SK-N-SH treated with all-trans-retinoic acid at 6 μM for 48 hours (cell line): ENCODE data around the gene FRS2.

Source experiments
- ARNTL ChIP-seq: fragments of 450-650 bp; formaldehyde crosslinking; IDR thresholded peaks from 2 replicates; pipeline ENCODE4 v1.5.0; 2020; ENCODE audit warnings: low read depth, mild to moderate bottlenecking, moderate library complexity, borderline replicate concordance
- CSDC2 ChIP-seq: fragments of 250-450 bp; sonication (Bioruptor Pico); IDR thresholded peaks from 2 replicates; pipeline ENCODE4 v1.5.0; 2020; ENCODE audit warnings: mild to moderate bottlenecking, moderate library complexity
- ISL1 ChIP-seq: fragments of 250-450 bp; sonication (Bioruptor Pico); IDR thresholded peaks from 2 replicates; pipeline ENCODE4 v2.1.2; 2022; ENCODE audit warnings: mild to moderate bottlenecking, moderate library complexity
- PATZ1 ChIP-seq: fragments of 250-450 bp; sonication (Bioruptor Pico); IDR thresholded peaks from 2 replicates; pipeline ENCODE4 v1.8.0; 2020; ENCODE audit warnings: mild to moderate bottlenecking, moderate library complexity, borderline replicate concordance
- POU6F1 ChIP-seq: fragments of 250-450 bp; sonication (Bioruptor Pico); IDR thresholded peaks from 2 replicates; pipeline ENCODE4 v1.8.0; 2021; ENCODE audit warnings: low read depth, mild to moderate bottlenecking, moderate library complexity, borderline replicate concordance
- RARB ChIP-seq: fragments of 250-450 bp; sonication (Bioruptor Pico); IDR thresholded peaks from 2 replicates; pipeline ENCODE4 v1.8.0; 2021; ENCODE audit warnings: mild to moderate bottlenecking, moderate library complexity
- SNAI2 ChIP-seq: fragments of 250-450 bp; sonication (Bioruptor Pico); IDR thresholded peaks from 2 replicates; pipeline ENCODE4 v1.5.0; 2020; ENCODE audit warnings: mild to moderate bottlenecking, moderate library complexity
- TOX ChIP-seq: fragments of 250-450 bp; sonication (Bioruptor Pico); IDR thresholded peaks from 2 replicates; pipeline ENCODE4 v1.8.0; 2021; ENCODE audit warnings: mild to moderate bottlenecking, moderate library complexity, borderline replicate concordance
- ZC3H10 ChIP-seq: fragments of 250-450 bp; sonication (Bioruptor Pico); IDR thresholded peaks from 2 replicates; pipeline ENCODE4 v1.5.1; 2021; ENCODE audit warnings: mild to moderate bottlenecking, moderate library complexity
- ZFP3 ChIP-seq: fragments of 250-450 bp; sonication (Bioruptor Pico); IDR thresholded peaks from 2 replicates; pipeline ENCODE4 v1.5.0; 2020; ENCODE audit warnings: mild to moderate bottlenecking, moderate library complexity
- ZNF8 ChIP-seq: fragments of 450-650 bp; formaldehyde crosslinking; IDR thresholded peaks from 2 replicates; pipeline ENCODE4 v1.5.0; 2020; ENCODE audit warnings: mild to moderate bottlenecking, moderate library complexity

GRCh38 chr12:69563166-69563762 is 93.1 kb downstream of the FRS2 start:
- no peak for TF ChIP-seq SNAI2
- TF ChIP-seq CSDC2, result no peak
- no peak for TF ChIP-seq ARNTL (CRISPR knock-in tag)
- no peak for TF ChIP-seq POU6F1
- TF ChIP-seq TOX, result no peak
- TF ChIP-seq RARB (CRISPR knock-in tag), result no peak
- TF ChIP-seq ZC3H10 (CRISPR knock-in tag), result no peak
- no peak for TF ChIP-seq ZNF8 (CRISPR knock-in tag)
- TF ChIP-seq ZFP3 (CRISPR knock-in tag), result no peak
- no peak for TF ChIP-seq ISL1 (CRISPR knock-in tag)
- TF ChIP-seq PATZ1 (CRISPR knock-in tag), result no peak
